HG03095 (cell line): ENCODE results near the gene GALNTL6.

Source experiments
- ATAC-seq: cut with Tn5 transposase; IDR thresholded peaks from one replicate; pipeline ENCODE4 v1.9.1; 2021; ENCODE audit warnings: moderate library complexity; ENCODE audit not compliant: unreplicated experiment

Gene GALNTL6

GRCh38 chr4:172514801-172515200 lies 701.6 kb downstream of the GALNTL6 start:
- ATAC-seq: no peak

DNA sequence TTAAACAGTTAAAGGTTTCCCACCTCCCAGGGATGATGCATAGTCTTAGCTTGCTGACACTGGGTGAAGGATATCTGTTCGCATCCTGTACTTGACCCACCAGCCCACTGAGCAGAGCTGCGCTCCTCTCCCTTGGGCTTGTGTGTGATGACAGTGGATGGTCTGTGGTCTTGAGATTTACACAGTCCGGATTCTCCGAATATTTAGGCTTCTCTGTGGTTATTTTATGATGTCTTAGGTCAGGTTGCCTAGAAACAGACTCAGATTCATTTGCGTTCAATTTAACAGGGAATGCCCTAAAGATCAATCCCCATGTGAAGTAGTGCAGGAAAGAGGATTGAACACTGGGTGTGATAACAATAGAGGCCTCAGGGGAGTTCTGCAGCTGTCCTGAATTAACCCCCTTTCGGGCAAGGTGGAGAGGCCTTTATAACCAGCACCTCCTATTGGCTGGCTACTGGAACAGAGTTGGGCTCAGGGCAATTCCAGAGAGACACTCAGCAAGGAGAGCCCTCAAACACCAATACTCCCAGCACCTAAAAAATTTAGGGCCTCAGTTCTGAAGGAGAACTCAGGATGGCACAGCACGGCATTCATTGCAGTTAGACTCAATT lies 702.2 kb downstream of the GALNTL6 start:
- no peak for ATAC-seq

DNA sequence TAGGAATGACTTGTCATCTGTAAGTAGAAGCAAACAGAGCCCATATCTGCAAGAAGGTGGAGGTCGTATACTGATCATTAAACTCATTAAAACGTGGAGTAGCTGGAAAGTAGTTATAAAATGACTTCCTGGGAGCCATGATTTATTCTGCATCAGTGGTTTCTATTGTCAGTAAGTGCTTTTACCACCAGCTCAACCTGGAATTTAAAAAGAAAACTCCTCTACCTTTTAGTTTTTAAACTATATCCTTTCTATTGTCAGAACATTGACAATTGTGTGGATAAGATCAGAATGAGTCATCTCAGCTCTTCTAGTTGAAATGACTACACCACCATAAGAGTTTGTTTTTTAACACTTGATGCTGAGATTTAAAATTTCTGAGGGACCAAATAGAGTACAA lies 704.2 kb downstream of the GALNTL6 start:
- no peak for ATAC-seq

GRCh38 chr4:172521248-172521647 lies 708.0 kb downstream of the GALNTL6 start:
- no peak for ATAC-seq

DNA sequence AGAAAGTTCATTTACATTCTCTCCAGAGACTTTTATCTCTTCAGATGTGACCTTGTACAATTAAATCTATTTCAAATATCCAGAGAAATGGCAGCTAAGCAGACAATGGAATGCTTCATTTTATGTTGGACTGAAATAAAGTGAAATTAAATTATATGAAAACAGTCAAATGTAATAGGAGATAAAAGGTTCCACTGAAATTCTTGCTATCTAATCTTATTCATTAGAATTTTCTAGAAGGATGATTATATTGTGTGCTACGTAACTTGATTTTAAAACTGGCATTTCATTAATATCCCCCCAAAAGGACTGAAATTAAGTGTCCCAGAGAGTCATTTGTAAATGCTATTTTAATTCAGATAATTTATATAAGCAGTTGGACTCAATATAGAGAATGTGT lies 708.5 kb downstream of the GALNTL6 start:
- ATAC-seq: no peak

- ATAC-seq: no peak
These were observed 730.0 kb downstream of the GALNTL6 start for GRCh38 chr4:172543249-172543648.

DNA sequence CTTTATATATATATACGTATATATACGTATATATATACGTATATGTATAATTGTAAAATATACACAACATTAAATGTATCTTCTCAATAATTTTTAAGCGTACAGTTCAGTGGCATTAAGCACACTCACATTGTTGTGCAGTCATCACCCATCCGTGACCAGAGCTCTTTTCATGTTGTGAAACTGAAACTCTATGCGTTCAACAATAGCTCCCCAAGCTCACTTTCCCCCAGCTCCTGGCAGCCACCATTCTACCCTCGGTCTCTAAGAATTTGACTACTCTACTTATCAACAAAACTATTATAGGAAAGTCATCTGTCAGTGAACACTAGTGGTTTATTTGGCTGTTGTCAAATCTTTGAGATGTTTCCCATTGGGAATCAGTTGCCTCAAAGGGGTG lies 733.6 kb downstream of the GALNTL6 start:
- ATAC-seq: peak; percentile 67

- no peak for ATAC-seq
These were observed 734.5 kb downstream of the GALNTL6 start for GRCh38 chr4:172547724-172548123.

GRCh38 chr4:172553216-172553615 lies 740.0 kb downstream of the GALNTL6 start:
- no peak for ATAC-seq

DNA sequence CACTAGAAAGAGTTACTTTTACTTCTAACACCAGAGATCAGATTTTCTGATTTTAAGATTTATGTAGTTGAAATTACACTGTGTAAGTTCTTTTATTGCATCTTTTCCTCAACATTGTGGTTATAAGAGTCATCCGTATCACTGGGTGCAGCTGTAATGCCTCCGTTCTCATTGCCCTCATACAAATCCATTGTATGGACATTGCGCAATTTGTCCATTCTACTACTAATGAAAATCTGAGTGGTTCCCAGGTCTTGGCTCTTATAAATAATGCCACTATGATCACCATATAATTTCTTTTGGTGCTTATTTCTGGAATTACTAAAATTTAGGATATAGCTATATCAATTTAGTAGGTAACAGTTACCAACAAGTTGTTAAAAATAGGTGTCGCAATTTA lies 741.4 kb downstream of the GALNTL6 start:
- ATAC-seq: no peak

- ATAC-seq: no peak
These were observed 742.5 kb downstream of the GALNTL6 start for GRCh38 chr4:172555725-172556124.

GRCh38 chr4:172573899-172574298 lies 760.7 kb downstream of the GALNTL6 start:
- no peak for ATAC-seq

DNA sequence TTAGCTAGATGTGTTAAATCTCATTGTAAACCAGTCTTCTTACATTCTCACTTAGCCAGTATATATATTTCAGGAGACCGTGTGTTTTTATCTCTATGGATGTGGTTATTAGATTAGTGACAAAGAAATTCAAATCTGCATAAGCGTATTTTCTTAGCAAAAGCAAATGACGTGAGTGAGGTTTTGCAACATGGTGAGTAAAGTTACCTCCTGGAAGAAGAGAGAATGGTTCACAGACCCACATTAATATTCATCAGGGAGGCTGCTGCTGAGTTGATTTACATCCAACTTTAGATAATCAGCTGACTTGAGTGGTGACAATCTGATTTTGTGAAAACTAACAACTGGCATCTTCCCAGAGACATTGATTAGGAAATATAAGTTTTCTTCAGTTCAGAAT lies 765.5 kb downstream of the GALNTL6 start:
- no peak for ATAC-seq

DNA sequence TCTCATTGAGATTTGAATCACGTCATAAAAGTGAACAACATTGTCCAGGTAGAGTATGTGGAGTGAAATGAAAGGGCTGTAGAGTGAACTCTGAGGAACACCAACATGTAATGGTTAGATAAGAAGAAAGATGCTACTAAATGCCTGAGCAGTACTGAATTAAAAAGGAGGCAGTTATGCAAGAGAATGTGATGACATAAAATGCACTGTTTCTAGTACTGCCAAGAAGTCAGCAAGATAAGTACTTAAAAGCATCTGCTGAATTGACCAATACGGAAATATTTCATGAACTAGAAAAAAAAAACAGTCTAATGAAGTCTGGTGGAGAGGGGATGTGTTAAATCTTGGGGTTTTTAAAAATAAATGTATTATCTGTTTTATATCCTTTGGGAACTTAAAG lies 771.6 kb downstream of the GALNTL6 start:
- no peak for ATAC-seq

DNA sequence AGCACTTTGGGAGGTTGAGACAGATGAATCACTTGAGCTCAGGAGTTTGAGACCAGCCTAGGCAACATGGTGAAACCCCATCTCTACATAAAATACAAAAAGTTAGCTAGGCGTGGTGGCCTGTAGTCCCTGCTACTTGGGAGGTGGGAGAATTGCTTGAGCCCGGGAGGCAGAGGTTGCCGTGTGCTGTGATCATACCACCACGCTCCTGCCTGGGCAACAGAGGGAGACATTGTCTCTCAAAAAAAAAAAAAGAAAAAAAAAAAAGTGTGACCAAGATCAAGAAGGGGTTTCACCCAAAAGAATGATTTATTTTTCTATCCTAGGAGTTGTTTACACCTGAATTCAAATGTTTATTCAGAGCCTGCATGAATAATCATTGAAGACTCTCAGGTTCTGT lies 783.0 kb downstream of the GALNTL6 start:
- no peak for ATAC-seq

- no peak for ATAC-seq
These were observed 786.4 kb downstream of the GALNTL6 start for GRCh38 chr4:172599554-172599953.

DNA sequence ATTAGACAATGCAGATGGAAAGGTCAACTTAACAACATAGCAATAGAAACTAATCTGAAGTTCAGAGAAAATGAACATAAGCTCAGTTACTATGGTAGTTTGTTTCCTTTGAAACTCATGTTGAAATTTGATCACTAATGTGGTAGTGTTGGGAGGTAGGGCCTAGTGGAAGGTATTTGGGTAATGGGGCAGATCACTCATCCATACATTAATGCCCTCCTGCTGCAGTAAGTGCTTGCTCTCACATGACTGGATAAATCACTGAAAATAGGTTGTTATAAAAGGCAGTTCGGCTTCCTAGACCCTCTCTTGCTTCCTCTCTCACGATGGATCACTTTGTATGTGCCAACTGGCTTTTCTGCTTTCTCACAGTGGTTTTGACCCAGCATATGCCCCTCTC lies 788.0 kb downstream of the GALNTL6 start:
- ATAC-seq: no peak

GRCh38 chr4:172619218-172619617 lies 806.0 kb downstream of the GALNTL6 start:
- ATAC-seq: no peak

DNA sequence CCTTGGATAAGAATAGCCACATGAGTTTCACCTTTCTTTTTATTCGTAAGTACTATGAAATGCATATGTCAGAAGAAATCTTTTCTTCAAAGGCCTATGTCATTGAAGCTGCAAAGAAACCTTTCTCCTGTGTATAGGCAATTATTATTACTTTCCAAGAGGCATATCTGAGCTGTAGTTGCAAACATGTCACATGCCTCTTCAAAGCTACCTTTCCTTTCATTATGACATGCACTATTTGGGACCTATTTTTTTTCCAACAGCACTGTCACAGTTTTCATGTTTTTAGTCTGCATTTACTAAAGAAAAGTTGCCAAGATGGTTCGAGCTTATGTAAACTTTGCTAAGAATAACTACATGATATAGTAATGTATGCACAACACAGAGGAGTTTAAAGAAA lies 806.6 kb downstream of the GALNTL6 start:
- ATAC-seq: no peak

DNA sequence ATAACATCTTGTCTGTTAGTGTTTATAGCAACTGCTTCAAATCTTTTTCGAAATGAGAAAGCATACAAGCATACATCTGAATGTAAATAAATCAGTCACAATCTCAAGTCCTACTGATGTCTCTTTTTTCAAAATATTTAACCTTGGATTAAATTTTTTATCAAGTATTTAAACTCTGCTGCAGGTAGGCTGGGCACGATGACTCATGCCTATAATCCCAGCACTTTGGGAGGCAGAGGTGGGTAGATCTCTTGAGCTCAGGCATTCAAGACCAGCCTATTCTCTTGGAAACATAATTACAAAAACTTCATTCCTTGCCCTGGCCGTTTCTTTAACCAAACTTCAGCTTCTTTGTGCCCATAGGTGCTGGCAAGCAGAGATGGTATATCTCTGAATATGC lies 815.1 kb downstream of the GALNTL6 start:
- ATAC-seq: no peak

DNA sequence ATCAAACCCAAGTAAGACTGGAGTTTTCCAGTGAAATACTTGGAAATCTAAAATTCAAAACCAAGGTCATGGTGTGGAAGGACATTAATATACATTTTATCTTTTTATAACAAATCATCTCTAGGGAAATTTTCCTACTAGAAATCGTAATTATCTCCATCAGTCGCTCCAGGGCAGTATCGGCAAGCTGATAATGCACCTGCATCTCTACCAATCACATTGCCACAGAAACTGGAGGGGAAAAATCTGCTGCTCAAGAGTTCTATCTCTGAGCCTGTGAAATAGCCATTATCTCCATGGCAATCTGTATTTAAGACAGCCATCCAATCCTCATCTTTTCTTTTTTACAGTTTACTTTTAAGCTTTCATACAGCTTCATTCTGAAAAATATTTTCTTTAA lies 817.1 kb downstream of the GALNTL6 start:
- no peak for ATAC-seq

DNA sequence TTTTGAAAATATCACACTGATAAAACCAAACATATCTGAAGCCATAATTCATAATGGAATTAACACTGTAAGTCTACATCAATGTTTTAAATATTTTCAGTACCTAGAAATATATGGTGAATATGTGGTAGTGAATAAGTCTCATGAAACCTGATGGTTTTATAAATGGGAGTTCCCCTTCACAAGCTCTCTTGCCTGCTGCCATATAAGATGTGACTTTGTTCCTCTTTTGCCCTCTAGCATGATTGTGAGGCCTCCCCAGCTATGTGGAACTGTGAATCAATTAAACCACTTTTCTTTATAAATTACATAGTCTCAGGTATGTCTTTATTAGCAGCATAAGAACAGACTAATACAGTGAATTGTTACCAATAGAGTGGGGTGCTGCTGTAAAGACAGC lies 818.6 kb downstream of the GALNTL6 start:
- ATAC-seq: no peak

- no peak for ATAC-seq
These were observed 835.3 kb downstream of the GALNTL6 start for GRCh38 chr4:172648471-172648870.

DNA sequence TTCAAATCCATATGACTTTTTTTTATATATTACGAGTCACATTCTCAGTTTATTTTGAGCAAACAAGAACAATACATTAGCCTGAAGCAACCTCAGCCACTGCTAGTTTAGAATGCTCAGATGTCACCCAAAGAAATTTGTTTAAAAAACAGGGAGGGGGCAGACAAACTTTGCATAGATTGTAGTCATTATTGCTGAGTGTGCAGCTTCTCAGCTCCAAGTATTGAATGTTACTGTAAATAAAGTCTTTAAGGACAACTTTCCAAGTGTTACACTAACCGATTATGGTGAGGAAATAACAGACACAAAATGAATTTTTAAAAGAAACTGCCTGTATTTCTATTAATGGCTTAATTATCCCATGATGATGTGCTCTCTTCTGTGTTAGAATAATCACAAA lies 835.9 kb downstream of the GALNTL6 start:
- ATAC-seq: no peak
